ENCODE measurements around the gene ZNF732. TPM values are rescaled to one million over a fixed set of nuclear protein-coding genes. Genes with fewer than 3 reads are reported as not detected.

ZNF732 gene
- 41.6 and 49.2 TPM in 2 replicates for total RNA-seq (2014; rRNA removed; shearing (Covaris generic))
- polyA plus RNA-seq (2016; fragmentation: Nextera tagmentation; extraction: Ambion mirVana) = 4.6 and 6.0 TPM in 2 replicates
- long read RNA-seq, transcript ZNF732-201 (4 exons, 2,193 nt) = major isoform, 8 of 13 reads
- long read RNA-seq, partial matches to known transcripts = 0 of 13 reads
- long read RNA-seq, other reads (novel, unspliced or antisense) = 5 of 13 reads

DNA sequence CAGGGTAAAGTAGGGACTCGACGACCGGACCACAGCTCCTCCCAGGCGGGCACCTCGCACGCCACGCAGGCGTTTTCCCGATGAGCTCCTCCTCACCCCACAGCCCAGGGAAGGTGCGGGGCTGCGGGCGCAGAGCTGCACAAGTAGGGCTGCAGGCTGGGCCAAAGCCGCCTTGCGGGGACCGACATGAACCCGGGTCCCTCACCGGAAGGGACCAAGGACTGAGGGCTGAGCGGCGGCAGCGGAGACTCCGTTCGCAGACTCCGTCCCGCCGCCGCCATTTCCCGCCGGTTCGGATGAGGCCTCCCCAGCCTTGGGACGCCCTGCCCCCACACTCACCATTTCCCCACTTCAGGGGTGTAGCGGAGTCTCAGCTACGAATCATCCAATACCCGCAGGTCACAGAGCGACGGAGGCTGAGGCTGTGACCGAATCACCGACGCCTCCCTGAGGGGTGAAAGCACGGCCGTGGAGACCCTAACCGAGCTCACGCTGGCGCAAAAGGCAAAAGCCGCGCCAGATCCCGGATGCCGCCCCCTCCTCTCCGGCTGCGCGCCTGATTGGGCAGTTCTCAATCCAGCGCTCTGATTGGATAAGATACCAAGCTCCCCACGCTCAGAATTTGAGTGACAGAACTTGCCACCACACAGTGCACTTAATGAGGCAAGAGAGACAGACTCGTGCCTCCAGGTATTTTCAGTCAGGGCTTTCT is at the start of gene ZNF732:
TSS of gene ZNF732 (minus strand) at position 506 of the 712 bp plus-strand sequence. CDS start at position 342, 164 bp downstream.
- Mint-ChIP-seq H3K27ac (peak within 1 kb of the TSS; percentile 98), H3K4me3 (peak within 1 kb of the TSS; percentile 94), H3K36me3 (ENCODE audit: low read depth) (peaks cover 43% of the 10 kb centered on the region), H3K9me3 (peaks cover 6% of the 10 kb centered on the region; the same call in 2 of the 3 replicates), H3K4me1 (peaks cover 18% of the 10 kb centered on the region), H3K27me3 (ENCODE audit: insufficient read depth, low read depth, poor library complexity) (peaks cover 19% of the 10 kb centered on the region)
- peaks cover 51% of the 10 kb centered on the region for H3K79me2 ChIP-seq (replicated peaks; ENCODE audit: insufficient read depth)
- peak within 1 kb of the TSS; percentile 73; the same call in 1 of the 2 replicates for H3K27ac ChIP-seq (ENCODE audit: low read depth)
- H3K36me3 ChIP-seq (ENCODE audit: insufficient read depth) = no peaks in the 10 kb centered on the region
- TF ChIP-seq ZNF331 (CRISPR knock-in tag; IDR thresholded peaks at IDR 0.05; ENCODE audit: low read depth) (no peak), STAT1 (IDR thresholded peaks at IDR 0.05; ENCODE audit: unreplicated experiment) (no peak), POLR2AphosphoS5 (IDR thresholded peaks at IDR 0.05; ENCODE audit: low read depth) (peak; percentile 95)
- no peaks in the 10 kb centered on the region for H3K9me2 ChIP-seq (ENCODE audit: insufficient read depth)
- H3K4me2 ChIP-seq = peak within 1 kb of the TSS; percentile 91
- peaks cover 38% of the 10 kb centered on the region for H4K20me1 ChIP-seq (replicated peaks; ENCODE audit: insufficient read depth)
- peak within 1 kb of the TSS; percentile 1; the same call in 1 of the 2 replicates for H2AFZ ChIP-seq
- ATAC-seq (peak; percentile 98), DNase-seq (ENCODE audit: low spot score) (peak; percentile 99)
- H3K4me3 ChIP-seq = peak within 1 kb of the TSS; percentile 75
- no peaks in the 10 kb centered on the region for H3F3A ChIP-seq (replicated peaks; ENCODE audit: low read depth)
- peaks cover 11% of the 10 kb centered on the region for H3K4me1 ChIP-seq (ENCODE audit: insufficient read depth)
- H3K27me3 ChIP-seq (ENCODE audit: insufficient read depth) = no peaks in the 10 kb centered on the region

DNA sequence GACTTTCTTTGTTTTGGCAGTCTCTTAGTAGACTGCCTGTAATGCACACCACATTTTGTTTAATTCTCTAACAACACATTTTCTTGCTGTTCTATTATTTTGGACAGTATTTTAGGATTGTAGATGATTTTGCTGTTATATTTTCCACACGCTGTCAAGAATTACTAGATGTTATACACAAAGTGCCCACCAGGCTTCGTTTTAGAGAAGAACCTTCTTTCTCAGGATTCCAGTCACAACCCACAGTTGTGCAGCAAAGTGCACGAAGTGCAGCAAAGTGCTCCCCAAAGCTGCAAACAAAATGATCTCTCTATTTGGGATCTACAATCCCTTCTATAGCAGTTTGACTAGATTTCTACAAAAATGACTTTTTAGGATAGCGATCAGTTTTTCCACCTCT is 34.7 kb upstream of the ZNF732 start:
- H3K27me3 ChIP-seq (ENCODE audit: insufficient read depth) = peaks cover 13% of the 10 kb centered on the region
- H3K4me3 ChIP-seq = peak overlapping the region; percentile 15; the same call in 1 of the 2 replicates
- peaks cover 68% of the 10 kb centered on the region for H3K79me2 ChIP-seq (replicated peaks; ENCODE audit: insufficient read depth)
- H3K36me3 Mint-ChIP-seq (ENCODE audit: low read depth) = peaks cover 57% of the 10 kb centered on the region
- peaks cover 6% of the 10 kb centered on the region; the same call in 1 of the 2 replicates for H3K36me3 ChIP-seq (ENCODE audit: insufficient read depth)
- peaks cover 50% of the 10 kb centered on the region for H4K20me1 ChIP-seq (replicated peaks; ENCODE audit: insufficient read depth)
- H3K9me2 ChIP-seq (ENCODE audit: insufficient read depth) = no peaks in the 10 kb centered on the region
- peaks cover 28% of the 10 kb centered on the region for H3K4me1 Mint-ChIP-seq
- H3F3A ChIP-seq (replicated peaks; ENCODE audit: low read depth) = peaks cover 4% of the 10 kb centered on the region; the same call in 1 of the 2 replicates
- peaks cover 26% of the 10 kb centered on the region for H3K27me3 Mint-ChIP-seq (ENCODE audit: insufficient read depth, low read depth, poor library complexity)
- no peak for TF ChIP-seq ZNF331 (CRISPR knock-in tag; IDR thresholded peaks at IDR 0.05; ENCODE audit: low read depth)
- TF ChIP-seq, protein P1, sequence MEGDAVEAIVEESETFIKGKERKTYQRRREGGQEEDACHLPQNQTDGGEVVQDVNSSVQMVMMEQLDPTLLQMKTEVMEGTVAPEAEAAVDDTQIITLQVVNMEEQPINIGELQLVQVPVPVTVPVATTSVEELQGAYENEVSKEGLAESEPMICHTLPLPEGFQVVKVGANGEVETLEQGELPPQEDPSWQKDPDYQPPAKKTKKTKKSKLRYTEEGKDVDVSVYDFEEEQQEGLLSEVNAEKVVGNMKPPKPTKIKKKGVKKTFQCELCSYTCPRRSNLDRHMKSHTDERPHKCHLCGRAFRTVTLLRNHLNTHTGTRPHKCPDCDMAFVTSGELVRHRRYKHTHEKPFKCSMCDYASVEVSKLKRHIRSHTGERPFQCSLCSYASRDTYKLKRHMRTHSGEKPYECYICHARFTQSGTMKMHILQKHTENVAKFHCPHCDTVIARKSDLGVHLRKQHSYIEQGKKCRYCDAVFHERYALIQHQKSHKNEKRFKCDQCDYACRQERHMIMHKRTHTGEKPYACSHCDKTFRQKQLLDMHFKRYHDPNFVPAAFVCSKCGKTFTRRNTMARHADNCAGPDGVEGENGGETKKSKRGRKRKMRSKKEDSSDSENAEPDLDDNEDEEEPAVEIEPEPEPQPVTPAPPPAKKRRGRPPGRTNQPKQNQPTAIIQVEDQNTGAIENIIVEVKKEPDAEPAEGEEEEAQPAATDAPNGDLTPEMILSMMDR (conservative IDR thresholded peaks at IDR 0.05; ENCODE audit: low read depth in 2 of 2) = peak in 1 of 2 experiments; percentile 55; a peak in 3 of 4 replicates
- no peak overlapping the region for H3K27ac ChIP-seq (ENCODE audit: low read depth)
- no peak overlapping the region for H3K27ac Mint-ChIP-seq
- peak overlapping the region; percentile 97; the same call in 1 of the 2 replicates for H3K4me2 ChIP-seq
- ATAC-seq = no peak
- peak; percentile 75 for DNase-seq (ENCODE audit: low spot score)
- peaks cover 10% of the 10 kb centered on the region for H3K4me1 ChIP-seq (ENCODE audit: insufficient read depth)
- peak overlapping the region; percentile 97; the same call in 2 of the 3 replicates for H3K4me3 Mint-ChIP-seq
- H3K9me3 Mint-ChIP-seq = no peaks in the 10 kb centered on the region; the same call in 1 of the 3 replicates
- no peak overlapping the region for H2AFZ ChIP-seq

DNA sequence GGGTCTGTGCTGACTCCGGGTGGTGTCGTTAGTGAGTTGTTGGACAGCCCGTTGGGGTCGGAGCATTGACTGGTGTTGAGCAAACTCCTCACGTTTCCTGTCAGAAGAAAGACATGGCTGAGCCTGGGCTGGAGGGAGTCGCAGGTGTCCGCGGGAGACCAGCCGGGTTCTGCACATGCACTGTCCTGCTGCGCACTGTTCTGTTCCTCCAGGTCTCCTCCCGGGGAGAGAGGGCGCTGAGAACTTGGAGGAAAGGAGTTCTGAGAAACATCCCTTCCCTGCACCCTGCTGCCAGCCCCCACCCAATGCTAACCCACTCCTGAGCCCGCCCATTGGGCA is 33.5 kb upstream of the ZNF732 start:
- H3K9me3 Mint-ChIP-seq = no peaks in the 10 kb centered on the region; the same call in 1 of the 3 replicates
- ATAC-seq (no peak), DNase-seq (ENCODE audit: low spot score) (peak; percentile 25)
- no peak for TF ChIP-seq CREB1 (CRISPR knock-in tag; IDR thresholded peaks at IDR 0.05; ENCODE audit: low read depth)
- TF ChIP-seq, protein P2, sequence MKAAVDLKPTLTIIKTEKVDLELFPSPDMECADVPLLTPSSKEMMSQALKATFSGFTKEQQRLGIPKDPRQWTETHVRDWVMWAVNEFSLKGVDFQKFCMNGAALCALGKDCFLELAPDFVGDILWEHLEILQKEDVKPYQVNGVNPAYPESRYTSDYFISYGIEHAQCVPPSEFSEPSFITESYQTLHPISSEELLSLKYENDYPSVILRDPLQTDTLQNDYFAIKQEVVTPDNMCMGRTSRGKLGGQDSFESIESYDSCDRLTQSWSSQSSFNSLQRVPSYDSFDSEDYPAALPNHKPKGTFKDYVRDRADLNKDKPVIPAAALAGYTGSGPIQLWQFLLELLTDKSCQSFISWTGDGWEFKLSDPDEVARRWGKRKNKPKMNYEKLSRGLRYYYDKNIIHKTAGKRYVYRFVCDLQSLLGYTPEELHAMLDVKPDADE (IDR thresholded peaks at IDR 0.05) = no peak
- no peak for TF ChIP-seq EZH2 (IDR thresholded peaks at IDR 0.05; ENCODE audit: low read depth, unreplicated experiment)
- TF ChIP-seq NANOG (IDR thresholded peaks at IDR 0.05; ENCODE audit: borderline replicate concordance) = no peak
- TF ChIP-seq ZNF114 (CRISPR knock-in tag; IDR thresholded peaks at IDR 0.05) = no peak
- TF ChIP-seq, protein P1 (conservative IDR thresholded peaks at IDR 0.05; ENCODE audit: low read depth in 2 of 2) = no peak

More for the DNA sequence above, 33.5 kb upstream of the ZNF732 start:
- Histone ChIP-seq H3K27me3 (ENCODE audit: insufficient read depth) (peaks cover 26% of the 10 kb centered on the region), H4K20me1 (replicated peaks; ENCODE audit: insufficient read depth) (peaks cover 50% of the 10 kb centered on the region), H3K4me1 (ENCODE audit: insufficient read depth) (peaks cover 10% of the 10 kb centered on the region), H3K36me3 (ENCODE audit: insufficient read depth) (no peaks in the 10 kb centered on the region), H3F3A (replicated peaks; ENCODE audit: low read depth) (peaks cover 4% of the 10 kb centered on the region; the same call in 1 of the 2 replicates), H2AFZ (no peak overlapping the region), H3K27ac (ENCODE audit: low read depth) (no peak overlapping the region), H3K4me3 (peak overlapping the region; percentile 96), H3K79me2 (replicated peaks; ENCODE audit: insufficient read depth) (peaks cover 58% of the 10 kb centered on the region), H3K4me2 (peak overlapping the region; percentile 97), H3K9me2 (ENCODE audit: insufficient read depth) (no peaks in the 10 kb centered on the region)
- Mint-ChIP-seq H3K4me3 (peak overlapping the region; percentile 97), H3K27me3 (ENCODE audit: insufficient read depth, low read depth, poor library complexity) (peaks cover 29% of the 10 kb centered on the region), H3K4me1 (peaks cover 28% of the 10 kb centered on the region), H3K27ac (no peak overlapping the region), H3K36me3 (ENCODE audit: low read depth) (peaks cover 44% of the 10 kb centered on the region)
